GM04503 (cell line): ENCODE data around the gene MDH2.
"Not testable (repeated sequence)": the region's sequence is repeated elsewhere in the genome, so short reads cannot be mapped to it uniquely, and the experiment has no call there.

Source experiments
- DNase-seq: peaks from one replicate; pipeline ENCODE4 v3.0.0-alpha.2; 2012; ENCODE audit warnings: low read depth

Gene MDH2

GRCh38 chr7:76072243-76073148 is 24.6 kb downstream of the MDH2 start:
- no peak for DNase-seq

GRCh38 chr7:76073335-76073990 is 25.6 kb downstream of the MDH2 start:
- DNase-seq = no peak

- DNase-seq = no peak
Measured at GRCh38 chr7:76074306-76074971, 26.5 kb downstream of the MDH2 start.

- no peak for DNase-seq
Measured at GRCh38 chr7:76074972-76075370, 27.1 kb downstream of the MDH2 start.

- DNase-seq = no peak
Measured at GRCh38 chr7:76076995-76077394, 29.1 kb downstream of the MDH2 start.

- DNase-seq = no peak
Measured at GRCh38 chr7:76077435-76077834, 29.5 kb downstream of the MDH2 start.

- DNase-seq = no peak
Measured at GRCh38 chr7:76080204-76080603, 32.3 kb downstream of the MDH2 start.

- not testable (repeated sequence) for DNase-seq
Measured at GRCh38 chr7:76084115-76084514, 36.2 kb downstream of the MDH2 start.

GRCh38 chr7:76086070-76086469 is 38.2 kb downstream of the MDH2 start:
- no peak for DNase-seq

GRCh38 chr7:76087362-76087791 is 39.5 kb downstream of the MDH2 start:
- peak; percentile 51 for DNase-seq

GRCh38 chr7:76089865-76090475 is 42.1 kb downstream of the MDH2 start:
- no peak for DNase-seq

- no peak for DNase-seq
Measured at GRCh38 chr7:76091506-76091905, 43.6 kb downstream of the MDH2 start.

GRCh38 chr7:76093531-76093930 is 45.6 kb downstream of the MDH2 start:
- not testable (repeated sequence) for DNase-seq

- DNase-seq = not testable (repeated sequence)
Measured at GRCh38 chr7:76094326-76094725, 46.4 kb downstream of the MDH2 start.

GRCh38 chr7:76095908-76096307 is 48.0 kb downstream of the MDH2 start:
- no peak for DNase-seq

GRCh38 chr7:76101693-76102437 is 54.0 kb downstream of the MDH2 start:
- DNase-seq = peak; percentile 10

- DNase-seq = not testable (repeated sequence)
Measured at GRCh38 chr7:76103788-76104187, 55.9 kb downstream of the MDH2 start.

- not testable (repeated sequence) for DNase-seq
Measured at GRCh38 chr7:76106130-76106529, 58.2 kb downstream of the MDH2 start.

- no peak for DNase-seq
Measured at GRCh38 chr7:76106893-76107292, 59.0 kb downstream of the MDH2 start.

- DNase-seq = no peak
Measured at GRCh38 chr7:76108540-76109233, 60.8 kb downstream of the MDH2 start.
